Measurements from ENCODE around the gene NDUFAF5.

The NDUFAF5 gene

GRCh38 chr20:13858439-13858838 lies 73.6 kb downstream of the NDUFAF5 start:
- no peak for TF ChIP-seq ZFX (IDR thresholded peaks at IDR 0.05; ENCODE audit: borderline replicate concordance)
- TF ChIP-seq, protein P1, sequence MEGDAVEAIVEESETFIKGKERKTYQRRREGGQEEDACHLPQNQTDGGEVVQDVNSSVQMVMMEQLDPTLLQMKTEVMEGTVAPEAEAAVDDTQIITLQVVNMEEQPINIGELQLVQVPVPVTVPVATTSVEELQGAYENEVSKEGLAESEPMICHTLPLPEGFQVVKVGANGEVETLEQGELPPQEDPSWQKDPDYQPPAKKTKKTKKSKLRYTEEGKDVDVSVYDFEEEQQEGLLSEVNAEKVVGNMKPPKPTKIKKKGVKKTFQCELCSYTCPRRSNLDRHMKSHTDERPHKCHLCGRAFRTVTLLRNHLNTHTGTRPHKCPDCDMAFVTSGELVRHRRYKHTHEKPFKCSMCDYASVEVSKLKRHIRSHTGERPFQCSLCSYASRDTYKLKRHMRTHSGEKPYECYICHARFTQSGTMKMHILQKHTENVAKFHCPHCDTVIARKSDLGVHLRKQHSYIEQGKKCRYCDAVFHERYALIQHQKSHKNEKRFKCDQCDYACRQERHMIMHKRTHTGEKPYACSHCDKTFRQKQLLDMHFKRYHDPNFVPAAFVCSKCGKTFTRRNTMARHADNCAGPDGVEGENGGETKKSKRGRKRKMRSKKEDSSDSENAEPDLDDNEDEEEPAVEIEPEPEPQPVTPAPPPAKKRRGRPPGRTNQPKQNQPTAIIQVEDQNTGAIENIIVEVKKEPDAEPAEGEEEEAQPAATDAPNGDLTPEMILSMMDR (IDR thresholded peaks at IDR 0.05): no peak
- H3K27ac ChIP-seq: no peak overlapping the region

DNA sequence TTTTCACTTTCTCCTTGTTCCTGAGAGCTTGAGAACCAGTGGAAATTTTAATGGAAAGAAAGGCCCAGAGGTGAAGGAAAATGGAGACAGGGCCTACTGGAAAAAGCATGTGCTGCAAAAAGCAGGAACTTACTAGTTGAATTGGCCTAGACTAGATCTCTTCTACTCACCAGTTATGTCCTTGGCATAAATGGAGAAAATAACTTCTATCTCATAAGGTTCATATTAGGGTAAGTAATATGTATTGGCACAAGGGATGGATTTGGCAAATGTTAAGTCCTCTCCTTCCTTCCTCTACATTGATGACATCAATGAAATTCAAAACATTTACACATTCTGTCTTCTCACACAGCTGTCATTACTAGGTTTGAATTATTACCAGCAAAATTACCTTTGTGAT lies 74.0 kb downstream of the NDUFAF5 start:
- no peak overlapping the region for H3K27ac ChIP-seq
- TF ChIP-seq ZFX (IDR thresholded peaks at IDR 0.05; ENCODE audit: borderline replicate concordance): no peak
- TF ChIP-seq, protein P1 (IDR thresholded peaks at IDR 0.05): no peak

- H3K27ac ChIP-seq: no peak overlapping the region
- no peak for TF ChIP-seq ZFX (IDR thresholded peaks at IDR 0.05; ENCODE audit: borderline replicate concordance)
- TF ChIP-seq, protein P1 (IDR thresholded peaks at IDR 0.05): no peak
These were observed 77.4 kb downstream of the NDUFAF5 start for GRCh38 chr20:13862245-13862644.

DNA sequence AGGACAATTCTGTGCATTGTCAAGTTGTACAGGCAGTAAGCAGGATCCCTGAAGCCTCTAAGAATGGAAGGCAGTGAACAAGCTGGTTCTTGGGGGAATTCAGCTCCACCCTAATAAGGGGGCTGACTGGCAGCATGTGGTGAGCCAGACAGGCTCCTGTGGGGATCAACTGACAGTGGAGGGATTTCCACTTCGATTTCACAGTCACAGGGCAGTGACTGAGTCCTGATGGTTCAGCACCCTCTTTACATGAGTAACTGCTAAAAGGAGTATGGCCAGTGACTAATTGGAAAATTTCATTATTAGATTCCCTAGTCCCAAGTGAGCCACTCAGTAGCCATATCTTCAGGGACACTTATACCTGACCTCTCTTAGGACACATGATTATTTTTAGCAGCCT lies 78.4 kb downstream of the NDUFAF5 start:
- no peak for TF ChIP-seq ZFX (IDR thresholded peaks at IDR 0.05; ENCODE audit: borderline replicate concordance)
- TF ChIP-seq, protein P1 (IDR thresholded peaks at IDR 0.05): no peak
- H3K27ac ChIP-seq: no peak overlapping the region

- no peak overlapping the region for H3K27ac ChIP-seq
- TF ChIP-seq, protein P1 (IDR thresholded peaks at IDR 0.05): no peak
- TF ChIP-seq ZFX (IDR thresholded peaks at IDR 0.05; ENCODE audit: borderline replicate concordance): no peak
These were observed 80.3 kb downstream of the NDUFAF5 start for GRCh38 chr20:13865156-13865555.

DNA sequence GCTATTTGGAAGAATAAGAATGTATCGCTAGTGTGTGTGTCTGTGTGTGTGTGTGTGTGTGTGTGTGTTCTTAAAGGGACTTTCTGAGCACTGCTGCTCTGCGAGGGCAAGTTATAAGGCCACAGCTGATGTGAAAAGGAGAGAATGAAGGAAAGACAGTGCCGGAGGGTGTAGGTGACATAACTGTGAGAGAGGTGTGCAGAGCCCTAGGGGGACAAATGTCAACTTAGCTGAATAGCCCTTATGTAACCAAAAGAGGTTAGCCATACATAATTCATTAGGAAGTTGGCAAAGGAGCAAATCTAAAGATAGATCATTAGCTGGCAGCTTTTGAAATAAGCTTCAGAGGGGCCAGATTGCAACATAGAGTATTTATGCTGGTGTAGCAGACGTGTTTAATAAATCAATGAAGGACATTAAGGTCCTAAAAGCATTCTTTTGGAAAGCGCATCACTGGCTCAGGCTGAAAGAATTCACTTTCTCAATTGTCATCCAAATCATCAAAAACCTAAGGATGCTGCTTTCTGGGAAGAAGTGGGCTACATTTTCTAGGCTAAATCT lies 81.0 kb downstream of the NDUFAF5 start:
- H3K27ac ChIP-seq: no peak overlapping the region
- no peak for TF ChIP-seq ZFX (IDR thresholded peaks at IDR 0.05; ENCODE audit: borderline replicate concordance)
- TF ChIP-seq, protein P1 (IDR thresholded peaks at IDR 0.05): no peak

DNA sequence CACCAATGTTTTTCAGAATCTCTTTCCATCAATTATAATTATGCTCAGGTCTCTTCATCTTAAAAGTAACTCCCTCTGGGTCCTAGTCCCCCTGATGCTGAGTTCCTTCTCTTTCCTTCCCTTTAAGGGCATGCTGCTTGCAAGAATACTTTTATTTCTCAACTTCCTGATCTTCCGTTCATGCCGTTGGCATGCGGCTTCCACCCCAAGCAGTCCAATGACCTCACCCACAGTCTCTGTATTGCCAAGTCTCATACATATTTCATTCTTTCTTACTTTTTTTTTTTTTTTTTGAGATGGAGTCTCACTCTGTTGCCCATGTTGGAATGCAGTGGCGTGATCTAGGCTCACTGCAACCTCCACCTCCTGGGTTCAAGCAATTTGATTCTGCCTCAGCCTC lies 83.5 kb downstream of the NDUFAF5 start:
- no peak overlapping the region for H3K27ac ChIP-seq
- TF ChIP-seq, protein P1 (IDR thresholded peaks at IDR 0.05): no peak
- no peak for TF ChIP-seq ZFX (IDR thresholded peaks at IDR 0.05; ENCODE audit: borderline replicate concordance)
